Breast epithelium (tissue), 4 donors: Measurements from ENCODE around the gene BCAS2. TPM values are rescaled to one million over a fixed set of nuclear protein-coding genes. Genes with fewer than 3 reads are reported as not detected.

Experiments used
- DNase-seq, 2 donors: peaks; one replicate each; pipeline ENCODE4 v3.0.0-alpha.2; 2019; ENCODE audit warnings: low spot score in 2 of 2
- H3K27ac ChIP-seq, 2 donors: fragments of 200-600 bp; sonication (generic) in 1 of 2; one replicate each; pipeline ENCODE4 v1.5.1; 2016 to 2019; ENCODE audit warnings: mild to moderate bottlenecking in 1 of 2
- H3K27me3 ChIP-seq, 2 donors: fragments of 200-600 bp; sonication (generic) in 1 of 2; one replicate each; pipeline versions ENCODE4 v1.5.1 to v1.6.0; 2017 to 2019; ENCODE audit warnings: control low read depth in 1 of 2, mild to moderate bottlenecking in 1 of 2
- H3K36me3 ChIP-seq: fragments of 200-600 bp; one replicate; pipeline ENCODE4 v1.5.1; 2019
- H3K4me1 ChIP-seq, 2 donors: fragments of 200-600 bp; sonication (generic); one replicate each; pipeline ENCODE4 v1.5.1; 2016 to 2019; ENCODE audit warnings: control low read depth in 1 of 2
- H3K4me3 ChIP-seq, 3 donors: fragments of 200-600 bp; sonication (generic); 1 replicate in 2 of 3; 2 replicates in 1 of 3; pipeline ENCODE4 v1.5.1; 2016 to 2019; ENCODE audit warnings: mild to moderate bottlenecking in 3 of 3, moderate library complexity in 2 of 3
- H3K9me3 ChIP-seq, 2 donors: fragments of 200-600 bp; sonication (generic) in 1 of 2; one replicate each; pipeline ENCODE4 v1.5.1; 2016 to 2019; ENCODE audit warnings: control low read depth in 1 of 2
- POLR2A ChIP-seq: fragments of 450-650 bp; IDR thresholded peaks from one replicate; pipeline ENCODE4 v1.6.1; 2016; ENCODE audit warnings: antibody characterized with exemption, mild to moderate bottlenecking, moderate library complexity
- POLR2AphosphoS5 ChIP-seq, 3 donors: sonication (generic); formaldehyde crosslinking; IDR thresholded peaks; one replicate each; pipeline ENCODE4 v1.6.1; 2017; ENCODE audit warnings: antibody characterized with exemption in 3 of 3
- intact Hi-C: fragments of 100-400 bp; cut with DNase I; formaldehyde crosslinking; loops from one replicate; pipeline ENCODE4 v1.15.1; 2023; ENCODE audit warnings: low total_unique reads
- total RNA-seq, 3 donors: library from RNA; depleted of rRNA; stranded (reverse); fragments of >200 nt; gene quantifications; one replicate each; pipeline ENCODE4 v1.1.0, GENCODE V29; 2016
- TF ChIP-seq, protein P1 (sequence below), 3 donors: fragments of 450-650 bp; IDR thresholded peaks; one replicate each; pipeline ENCODE4 v1.5.1; 2016 to 2017; ENCODE audit warnings: antibody characterized with exemption in 3 of 3, mild to moderate bottlenecking in 3 of 3, moderate library complexity in 3 of 3

The BCAS2 gene
- total RNA-seq, 3 donors from 2014 or later: 46.5 to 48.0 (median 46.9) TPM

DNA sequence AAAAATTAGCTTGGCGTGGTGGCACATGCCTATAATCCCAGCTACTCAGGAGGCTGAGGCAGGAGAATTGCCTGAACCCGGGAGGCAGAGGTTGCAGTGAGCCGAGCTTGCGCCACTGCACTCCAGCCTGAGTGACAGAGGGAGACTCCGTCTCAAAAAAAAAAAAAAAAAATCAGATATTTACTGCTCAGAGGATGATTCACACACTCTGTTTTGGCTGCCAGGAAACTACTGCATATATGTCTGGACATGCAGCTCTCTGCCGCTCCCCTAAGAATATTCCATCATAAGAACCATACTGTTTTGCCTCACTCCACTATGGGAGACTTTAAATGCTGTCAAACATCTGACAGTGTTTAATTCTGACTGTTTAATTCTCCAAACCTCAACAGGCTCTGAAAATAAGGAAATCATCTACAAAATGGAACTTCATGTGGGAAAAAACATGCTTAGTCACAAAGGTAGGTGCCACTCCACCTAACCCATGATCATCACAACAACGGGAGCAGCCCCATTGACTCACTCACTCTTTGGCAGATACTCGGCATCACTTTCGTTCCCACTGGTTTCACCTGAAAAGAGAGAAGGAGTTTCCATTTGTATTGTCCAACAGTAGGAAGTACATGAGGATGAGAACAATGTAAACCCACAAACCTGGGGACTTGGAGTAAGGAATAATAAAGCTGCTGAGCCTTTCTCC is 29.3 kb upstream of the BCAS2 start:
- H3K27me3 ChIP-seq: no peaks in the 10 kb centered on the region
- DNase-seq: no peak
- intact Hi-C loops: no loop called here

GRCh38 chr1:114609826-114610225 is 28.4 kb upstream of the BCAS2 start:
- Histone ChIP-seq H3K27ac (no peak overlapping the region), H3K4me3 (no peak overlapping the region), H3K27me3 (no peaks in the 10 kb centered on the region), H3K4me1 (no peaks in the 10 kb centered on the region), H3K36me3 (no peaks in the 10 kb centered on the region), H3K9me3 (no peaks in the 10 kb centered on the region)
- TF ChIP-seq, protein P1, sequence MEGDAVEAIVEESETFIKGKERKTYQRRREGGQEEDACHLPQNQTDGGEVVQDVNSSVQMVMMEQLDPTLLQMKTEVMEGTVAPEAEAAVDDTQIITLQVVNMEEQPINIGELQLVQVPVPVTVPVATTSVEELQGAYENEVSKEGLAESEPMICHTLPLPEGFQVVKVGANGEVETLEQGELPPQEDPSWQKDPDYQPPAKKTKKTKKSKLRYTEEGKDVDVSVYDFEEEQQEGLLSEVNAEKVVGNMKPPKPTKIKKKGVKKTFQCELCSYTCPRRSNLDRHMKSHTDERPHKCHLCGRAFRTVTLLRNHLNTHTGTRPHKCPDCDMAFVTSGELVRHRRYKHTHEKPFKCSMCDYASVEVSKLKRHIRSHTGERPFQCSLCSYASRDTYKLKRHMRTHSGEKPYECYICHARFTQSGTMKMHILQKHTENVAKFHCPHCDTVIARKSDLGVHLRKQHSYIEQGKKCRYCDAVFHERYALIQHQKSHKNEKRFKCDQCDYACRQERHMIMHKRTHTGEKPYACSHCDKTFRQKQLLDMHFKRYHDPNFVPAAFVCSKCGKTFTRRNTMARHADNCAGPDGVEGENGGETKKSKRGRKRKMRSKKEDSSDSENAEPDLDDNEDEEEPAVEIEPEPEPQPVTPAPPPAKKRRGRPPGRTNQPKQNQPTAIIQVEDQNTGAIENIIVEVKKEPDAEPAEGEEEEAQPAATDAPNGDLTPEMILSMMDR (IDR thresholded peaks at IDR 0.05): no peak
- TF ChIP-seq POLR2A (no peak), POLR2AphosphoS5 (IDR thresholded peaks at IDR 0.05) (no peak)
- intact Hi-C loops: no loop called here
- DNase-seq: no peak

More for the DNA sequence above, 29.3 kb upstream of the BCAS2 start:
- no peak overlapping the region for H3K4me3 ChIP-seq
- H3K27ac ChIP-seq: no peak overlapping the region
- TF ChIP-seq, protein P1 (IDR thresholded peaks at IDR 0.05): no peak
- TF ChIP-seq POLR2AphosphoS5 (IDR thresholded peaks at IDR 0.05): no peak
- H3K4me1 ChIP-seq: no peaks in the 10 kb centered on the region
- H3K9me3 ChIP-seq: no peaks in the 10 kb centered on the region
- no peaks in the 10 kb centered on the region for H3K36me3 ChIP-seq

DNA sequence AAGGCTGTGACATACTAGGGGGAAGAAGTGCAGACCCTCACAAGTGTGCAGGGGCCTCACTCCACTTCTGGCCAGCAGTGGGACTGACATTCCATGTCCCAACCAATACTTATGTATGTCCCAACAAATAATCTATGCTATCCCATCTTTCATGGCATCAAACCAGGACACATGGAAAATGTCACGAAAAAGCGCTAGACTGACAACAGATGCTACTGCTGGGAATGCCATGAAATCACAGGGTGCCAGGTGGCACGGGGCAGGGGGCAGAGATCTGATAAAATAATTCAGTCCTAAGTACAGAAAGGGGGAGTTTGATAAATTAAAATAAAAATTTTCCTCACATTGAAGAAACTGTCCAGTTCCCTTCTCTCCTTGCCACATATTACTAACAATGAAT is 27.6 kb upstream of the BCAS2 start:
- H3K36me3 ChIP-seq: no peaks in the 10 kb centered on the region
- H3K9me3 ChIP-seq: no peaks in the 10 kb centered on the region
- no peak for TF ChIP-seq POLR2AphosphoS5 (IDR thresholded peaks at IDR 0.05)
- no peak for TF ChIP-seq POLR2A
- TF ChIP-seq, protein P1 (IDR thresholded peaks at IDR 0.05): no peak
- intact Hi-C loops: no loop called here
- H3K4me1 ChIP-seq: no peaks in the 10 kb centered on the region
- H3K27me3 ChIP-seq: no peaks in the 10 kb centered on the region
- no peak for DNase-seq
- no peak overlapping the region for H3K27ac ChIP-seq
- H3K4me3 ChIP-seq: no peak overlapping the region

GRCh38 chr1:114607223-114607622 is 25.8 kb upstream of the BCAS2 start:
- H3K36me3 ChIP-seq: no peaks in the 10 kb centered on the region
- no peak for DNase-seq
- intact Hi-C loops: no loop called here
- H3K4me3 ChIP-seq: no peak overlapping the region
- no peak overlapping the region for H3K27ac ChIP-seq
- TF ChIP-seq POLR2A: no peak
- TF ChIP-seq, protein P1 (IDR thresholded peaks at IDR 0.05): no peak
- TF ChIP-seq POLR2AphosphoS5 (IDR thresholded peaks at IDR 0.05): no peak
- H3K9me3 ChIP-seq: no peaks in the 10 kb centered on the region
- no peaks in the 10 kb centered on the region for H3K27me3 ChIP-seq
- no peaks in the 10 kb centered on the region for H3K4me1 ChIP-seq

DNA sequence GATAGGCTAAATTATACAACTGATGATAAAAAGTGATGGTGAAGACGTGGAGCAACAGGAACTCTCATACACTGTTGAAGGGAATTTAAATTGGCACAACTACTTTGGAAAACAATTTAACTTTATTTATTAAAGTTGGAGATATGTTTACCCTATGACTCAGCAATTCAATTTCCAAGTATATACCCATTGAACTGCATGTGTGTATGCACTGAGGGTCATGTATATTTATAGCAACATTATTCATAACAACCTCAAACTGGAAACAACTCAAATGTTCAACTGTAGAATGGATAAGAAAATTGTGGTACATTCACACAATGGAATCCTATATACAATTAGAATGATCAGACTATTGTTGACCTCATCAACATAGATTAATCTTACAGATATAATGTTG is 16.5 kb upstream of the BCAS2 start:
- no peaks in the 10 kb centered on the region for H3K27me3 ChIP-seq
- DNase-seq: no peak
- H3K4me3 ChIP-seq: no peak overlapping the region
- intact Hi-C loops: no loop called here
- H3K27ac ChIP-seq: no peak overlapping the region
- no peak for TF ChIP-seq POLR2A
- TF ChIP-seq POLR2AphosphoS5 (IDR thresholded peaks at IDR 0.05): no peak
- TF ChIP-seq, protein P1 (IDR thresholded peaks at IDR 0.05): no peak
- no peaks in the 10 kb centered on the region for H3K9me3 ChIP-seq
- no peaks in the 10 kb centered on the region for H3K4me1 ChIP-seq
- no peaks in the 10 kb centered on the region for H3K36me3 ChIP-seq
